Measurements from ENCODE around the gene DOK3.

DOK3 gene

DNA sequence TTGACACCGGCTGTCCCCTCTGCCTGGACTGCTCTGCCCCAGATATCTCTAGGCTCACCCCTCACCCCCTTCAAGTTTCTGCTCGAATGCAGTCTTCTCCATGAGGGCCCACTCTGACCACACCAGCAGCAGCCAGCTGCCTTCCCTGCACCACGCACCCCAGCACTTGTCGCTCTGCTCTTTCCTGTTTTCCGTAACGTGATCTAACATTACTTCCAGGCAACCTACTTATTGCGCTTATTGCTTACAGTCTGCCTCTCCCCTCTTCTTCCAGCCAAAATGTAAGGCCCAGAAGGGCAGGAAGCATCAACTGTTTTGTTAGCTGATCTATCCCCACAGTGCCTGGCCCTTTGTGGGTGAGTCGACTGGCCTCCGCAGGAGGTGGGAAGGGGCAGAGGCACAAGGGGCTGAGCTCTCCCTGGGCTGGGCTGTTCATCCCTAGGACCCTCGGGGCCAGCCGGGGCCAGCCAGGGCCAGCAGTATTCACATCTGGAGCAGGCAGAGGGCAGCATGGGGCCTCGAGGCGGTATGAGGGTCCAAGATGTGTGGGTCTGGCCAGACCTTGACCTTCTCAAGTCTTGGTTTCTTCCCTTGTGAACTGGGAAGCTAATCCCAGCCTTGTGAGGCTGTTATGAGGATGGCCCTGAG, 24.6 kb downstream of the DOK3 start:
- no peak for DNase-seq (ENCODE audit: low read depth in 3 of 3, low spot score in 1 of 3)

DNA sequence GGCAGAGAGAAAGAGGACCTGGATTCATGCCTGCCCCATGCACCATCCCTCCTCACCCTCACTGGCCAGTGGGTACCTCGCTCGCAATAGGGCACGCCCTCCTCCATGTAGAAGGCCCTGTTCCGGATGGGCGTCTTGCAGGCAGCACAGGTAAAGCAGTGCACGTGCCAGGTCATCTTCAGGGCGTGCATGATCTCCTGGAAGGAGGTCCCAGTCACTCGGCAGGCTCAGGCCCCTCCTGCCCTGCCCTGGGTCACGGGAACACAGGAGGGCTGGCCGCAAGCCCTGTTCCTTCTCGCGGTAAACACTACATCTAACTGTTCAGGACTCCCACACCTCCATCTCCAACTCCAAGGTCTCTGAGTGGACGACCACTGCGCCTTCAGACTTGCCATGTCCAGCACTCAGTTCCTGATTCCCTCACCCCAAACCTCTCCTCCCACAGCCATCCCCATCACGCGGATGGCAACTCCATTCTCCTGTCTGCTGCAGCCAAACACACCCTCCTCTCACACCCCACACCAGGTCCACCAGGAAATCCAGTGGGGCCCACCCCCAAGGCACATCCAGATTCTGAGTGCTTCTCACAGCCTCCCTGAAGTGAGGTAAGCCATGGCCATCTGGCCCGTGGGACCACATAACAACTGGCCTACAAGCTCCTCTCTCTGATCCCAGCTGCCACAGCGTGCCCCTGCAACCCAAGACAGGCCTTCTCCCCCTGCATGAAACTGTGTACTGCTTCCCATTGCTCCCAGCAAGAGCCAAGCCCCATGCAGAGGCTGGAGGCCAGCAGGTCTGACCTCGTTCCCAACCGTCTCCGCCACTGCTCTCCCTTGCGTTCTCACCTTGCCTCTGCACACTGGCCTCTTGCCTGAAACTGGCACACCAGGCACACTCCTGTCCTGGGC, 25.4 kb downstream of the DOK3 start:
- no peak for DNase-seq (ENCODE audit: low read depth in 3 of 3, low spot score in 1 of 3)

- DNase-seq (ENCODE audit: low read depth in 3 of 3, low spot score in 1 of 3), result no peak
Observed at GRCh38 chr5:177483042-177483441, 26.6 kb downstream of the DOK3 start.

- no peak for DNase-seq (ENCODE audit: low read depth in 3 of 3, low spot score in 1 of 3)
Observed at GRCh38 chr5:177482359-177482795, 27.2 kb downstream of the DOK3 start.

DNA sequence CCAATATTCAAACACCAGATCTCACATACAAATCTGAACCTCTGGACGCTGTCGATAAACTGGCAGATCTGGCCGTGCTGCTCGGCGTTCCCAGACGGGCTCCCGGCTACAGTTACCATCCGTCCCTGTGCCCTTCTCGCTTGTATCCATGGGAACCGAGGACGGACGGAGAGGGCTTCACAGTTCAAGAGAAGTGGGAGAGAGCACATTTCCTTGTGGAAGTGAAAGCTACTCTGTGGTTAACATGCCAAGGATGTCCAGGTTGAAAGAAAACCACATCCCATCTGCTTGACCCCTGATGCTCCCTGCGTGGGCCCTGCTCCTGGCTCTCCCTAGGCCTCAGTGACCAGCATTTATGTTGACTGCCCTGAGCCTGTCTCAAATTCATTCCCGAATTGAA, 29.9 kb downstream of the DOK3 start:
- DNase-seq (ENCODE audit: low read depth in 3 of 3, low spot score in 1 of 3), result no peak

DNA sequence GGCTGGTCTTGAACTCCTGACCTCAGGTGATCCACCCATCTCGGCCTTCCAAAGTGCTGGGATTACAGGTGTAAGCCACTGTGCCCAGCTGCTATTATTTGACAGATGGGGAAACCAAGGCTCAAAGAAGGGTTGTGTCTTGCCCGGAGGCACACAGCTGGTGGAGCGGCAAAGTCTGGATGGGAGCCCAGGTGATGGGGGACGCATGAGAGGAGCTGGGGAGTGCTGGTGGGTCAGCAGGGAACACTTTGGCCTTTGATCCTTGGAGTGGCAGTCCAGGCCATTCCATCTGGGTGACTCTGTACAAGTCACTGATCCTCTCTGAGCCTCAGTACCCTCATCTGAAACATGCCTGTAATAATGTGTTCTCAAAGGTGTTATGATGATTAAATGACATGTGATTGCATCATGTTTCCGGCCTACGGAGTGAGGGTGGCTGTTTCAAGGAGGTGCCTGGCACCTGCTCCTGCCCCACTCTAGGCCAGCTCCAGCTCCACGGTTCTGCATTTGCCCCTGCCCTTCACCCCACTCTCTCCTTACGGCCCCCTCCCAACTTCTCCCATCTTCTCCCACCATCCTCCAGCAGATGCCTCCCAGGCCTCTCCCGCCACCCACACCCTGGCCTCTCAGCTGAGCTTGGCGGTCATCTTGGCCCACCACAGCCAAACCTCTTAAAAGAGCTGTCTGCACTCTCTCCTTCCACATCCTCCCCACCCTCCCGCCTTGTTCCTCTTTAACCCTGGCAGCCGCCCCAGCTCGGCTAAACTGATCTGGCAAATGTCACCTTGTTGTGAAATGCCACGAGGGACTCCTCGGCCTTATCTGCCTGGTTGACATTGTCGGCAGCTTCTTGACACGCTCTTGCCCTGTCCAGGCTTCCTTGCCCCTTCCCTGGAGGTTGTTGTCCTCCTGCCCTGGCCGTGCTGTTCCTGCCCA, 30.6 kb downstream of the DOK3 start:
- DNase-seq (ENCODE audit: low read depth in 3 of 3, low spot score in 1 of 3), result no peak

DNA sequence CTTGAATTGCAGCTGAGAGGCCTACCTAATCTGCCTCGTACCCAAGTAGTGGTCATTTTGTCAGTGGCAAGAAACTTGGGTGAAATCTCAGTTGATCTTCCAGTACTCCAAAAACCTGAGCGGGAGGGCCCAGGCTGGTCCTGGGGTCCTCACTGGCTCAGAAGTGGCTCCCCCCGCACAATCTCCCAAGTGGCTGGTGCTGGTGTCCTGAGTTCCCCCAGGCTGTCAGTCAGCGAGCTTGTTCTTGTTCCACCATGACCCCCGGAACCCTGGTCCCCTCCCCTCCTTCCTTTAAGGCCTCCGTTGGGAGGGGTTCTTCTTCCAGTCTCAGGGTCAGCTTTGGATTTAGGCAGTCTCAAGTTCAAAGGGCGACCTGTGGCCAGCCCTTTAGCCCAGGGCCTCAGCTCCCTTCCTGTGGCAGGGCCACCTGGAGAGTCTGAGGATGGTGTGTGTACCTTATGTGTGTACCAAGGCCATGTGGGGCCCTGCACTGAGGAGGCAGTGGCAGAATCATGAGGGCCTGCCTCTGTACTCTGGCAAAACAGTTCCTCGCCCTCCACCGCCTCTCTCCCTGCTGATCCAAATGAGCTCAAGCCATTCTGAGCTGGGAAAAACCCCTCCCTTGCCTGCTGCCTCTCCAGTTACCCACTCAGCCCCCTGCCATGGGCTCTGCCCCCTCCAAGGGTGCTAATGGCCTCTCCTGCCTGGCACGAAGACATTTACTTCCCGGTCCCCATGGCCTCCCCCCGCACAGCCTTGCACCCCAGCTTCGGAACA, 31.7 kb downstream of the DOK3 start:
- no peak for DNase-seq (ENCODE audit: low read depth in 3 of 3, low spot score in 1 of 3)

DNA sequence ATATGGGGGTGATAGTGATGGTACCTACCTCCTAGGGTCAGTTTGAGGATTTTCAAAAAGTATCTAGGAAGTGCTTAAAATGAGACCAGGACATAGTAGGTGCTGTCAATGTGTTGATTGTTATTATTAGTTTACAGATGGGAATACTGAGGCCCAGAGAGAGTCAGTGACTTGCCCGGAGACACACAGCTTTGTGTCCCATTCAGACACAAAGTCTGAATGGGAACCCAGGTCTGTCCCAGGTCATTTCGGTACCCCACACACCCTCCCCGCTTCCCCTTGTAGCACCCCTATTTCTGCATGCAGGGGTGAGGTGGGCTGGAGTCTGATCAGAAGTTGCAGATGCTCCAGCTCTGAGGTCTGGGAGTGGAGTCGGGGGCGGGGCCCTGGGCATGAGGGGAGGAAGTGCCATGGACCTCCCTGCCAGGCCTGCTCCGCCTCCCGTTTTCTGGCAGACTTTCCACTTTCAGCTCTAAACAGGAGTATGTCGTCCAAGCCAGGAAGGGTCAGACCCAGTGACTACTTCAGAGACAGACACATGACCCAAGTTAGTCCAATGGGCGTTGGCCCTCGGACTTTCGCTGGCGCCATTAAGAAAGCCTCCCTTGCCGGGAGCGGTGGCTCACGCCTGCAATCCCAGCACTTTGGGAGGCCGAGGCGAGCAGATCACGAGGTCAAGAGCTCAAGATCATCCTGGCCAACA, 32.9 kb downstream of the DOK3 start:
- no peak for DNase-seq (ENCODE audit: low read depth in 3 of 3, low spot score in 1 of 3)

- no peak for DNase-seq (ENCODE audit: low read depth in 3 of 3, low spot score in 1 of 3)
Observed at GRCh38 chr5:177475563-177476427, 33.8 kb downstream of the DOK3 start.

GRCh38 chr5:177474846-177475562, 34.6 kb downstream of the DOK3 start:
- no peak for DNase-seq (ENCODE audit: low read depth in 3 of 3, low spot score in 1 of 3)

- no peak for DNase-seq (ENCODE audit: low read depth in 3 of 3, low spot score in 1 of 3)
Observed at GRCh38 chr5:177474002-177474476, 35.6 kb downstream of the DOK3 start.

DNA sequence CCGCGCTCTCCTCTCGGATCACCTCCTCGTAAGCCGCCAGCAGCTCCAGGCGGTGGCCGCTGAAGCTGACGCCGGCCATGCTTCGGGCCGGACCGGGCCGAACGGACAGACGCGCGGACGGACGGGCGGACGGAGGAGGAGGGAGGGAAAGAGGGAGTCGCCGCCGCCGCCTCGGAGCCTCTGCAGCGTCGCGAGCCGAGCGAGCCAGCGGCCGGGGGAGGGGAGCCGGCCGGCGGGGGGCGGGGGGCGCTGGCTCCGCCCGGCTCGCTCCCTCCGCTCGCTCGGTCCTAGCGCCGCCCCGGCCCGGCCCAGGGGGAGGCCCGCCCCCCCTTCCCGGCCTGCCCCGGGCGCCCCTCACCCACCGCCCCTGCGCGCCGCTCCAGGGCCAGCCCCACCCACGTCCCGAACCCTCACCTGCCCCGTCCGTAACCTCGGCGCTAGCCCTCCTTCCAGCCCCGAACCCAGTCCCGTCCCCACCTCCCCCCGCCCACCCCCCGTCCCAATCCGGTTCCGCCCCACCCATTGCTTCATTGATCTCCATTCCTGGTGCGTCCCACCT, 36.1 kb downstream of the DOK3 start, which contains the start of gene DBN1:
Gene DBN1, minus strand, starts transcription at position 192 of the 559 bp plus-strand sequence. Its CDS starts 113 bp downstream, at position 79.
- no peak for DNase-seq (ENCODE audit: low read depth in 3 of 3, low spot score in 1 of 3)

GRCh38 chr5:177472460-177473442, 36.9 kb downstream of the DOK3 start:
- no peak for DNase-seq (ENCODE audit: low read depth in 3 of 3, low spot score in 1 of 3)

DNA sequence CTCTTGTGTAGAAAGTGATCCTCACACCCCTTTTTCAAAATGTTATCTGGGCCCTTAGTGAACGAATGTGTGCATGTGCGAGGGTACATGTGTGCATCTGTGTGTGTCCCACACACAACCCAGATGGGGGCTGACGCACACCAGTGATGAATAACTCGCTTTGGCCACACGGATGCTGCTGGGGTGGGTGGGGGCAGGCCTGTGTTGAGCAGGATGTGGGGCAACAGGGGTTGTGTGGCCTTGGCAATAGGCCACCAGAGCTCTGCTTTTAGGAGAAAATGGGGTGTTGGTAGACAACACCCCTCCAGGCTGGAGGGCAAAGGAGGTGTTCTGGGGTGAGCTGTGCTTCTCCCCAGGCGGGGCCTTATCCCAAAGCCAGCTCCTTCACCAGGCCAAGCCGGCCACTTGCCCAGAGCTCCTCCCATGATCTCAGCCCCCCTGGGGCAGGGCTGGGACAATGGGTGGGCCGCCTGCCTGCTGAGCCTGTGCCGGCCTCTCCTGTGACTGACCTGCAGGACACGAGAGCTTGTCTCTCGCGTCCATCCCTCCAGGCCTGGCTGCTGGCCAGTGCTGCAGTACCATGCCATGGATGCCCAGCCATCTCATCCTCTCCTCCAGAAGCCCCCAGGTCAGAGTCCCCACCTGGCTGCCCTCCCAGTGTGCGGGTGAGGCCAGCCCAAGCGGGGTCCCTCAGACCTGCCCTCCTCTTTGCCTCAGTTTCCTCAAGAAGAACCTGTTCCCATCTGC, 37.8 kb downstream of the DOK3 start:
- DNase-seq (ENCODE audit: low read depth in 3 of 3, low spot score in 1 of 3), result no peak

GRCh38 chr5:177470759-177471536, 38.7 kb downstream of the DOK3 start:
- no peak for DNase-seq (ENCODE audit: low read depth in 3 of 3, low spot score in 1 of 3)
